Upper lobe of right lung (tissue), 1 donor: ENCODE data around the gene HAL. TPM values are rescaled to one million over a fixed set of nuclear protein-coding genes. Genes with fewer than 3 reads are reported as not detected.
A peak's percentile ranks its signal among the peaks of the same experiment; 100 is the strongest.

Experiments used
- ATAC-seq: fragments of 200-7000 bp; cut with Tn5 transposase; one replicate; pipeline ENCODE4 v1.9.1; 2020; ENCODE audit warnings: mild to moderate bottlenecking, moderate library complexity
- DNase-seq: peaks from one replicate; pipeline ENCODE4 v3.0.0-alpha.2; 2020
- H3K27ac ChIP-seq: fragments of 200-600 bp; one replicate; pipeline ENCODE4 v1.8.0; 2022
- H3K27me3 ChIP-seq: fragments of 200-600 bp; one replicate; pipeline ENCODE4 v1.8.0; 2022; ENCODE audit warnings: mild to moderate bottlenecking
- H3K36me3 ChIP-seq: fragments of 200-600 bp; one replicate; pipeline ENCODE4 v1.8.0; 2022
- H3K4me1 ChIP-seq: fragments of 200-600 bp; one replicate; pipeline ENCODE4 v1.8.0; 2022
- H3K4me3 ChIP-seq: fragments of 200-600 bp; one replicate; pipeline ENCODE4 v1.8.0; 2022; ENCODE audit warnings: mild to moderate bottlenecking
- H3K9me3 ChIP-seq: fragments of 200-600 bp; one replicate; pipeline ENCODE4 v1.8.0; 2022
- intact Hi-C: fragments of 100-400 bp; cut with DNase I; formaldehyde crosslinking; loops from one replicate; pipeline ENCODE4 v1.11.0; 2022
- total RNA-seq: library from RNA; stranded (reverse); fragmentation: NEBNext Ultra II Directional; extraction: Animal tissue kit (Norgen Biotek cat#: 25700); gene quantifications from one replicate; pipeline ENCODE4 v1.2.1, GENCODE V29; 2021
- TF ChIP-seq, protein P1 (sequence below): fragments of 200-600 bp; IDR thresholded peaks from one replicate; pipeline ENCODE4 v1.8.0; 2022; ENCODE audit warnings: antibody characterized with exemption
- donor health status: DM: no; HTN: yes; CAD: no; lungs with severe emphysema.

HAL gene
- total RNA-seq, 1 donor from 2014 or later = 6.2 TPM

DNA sequence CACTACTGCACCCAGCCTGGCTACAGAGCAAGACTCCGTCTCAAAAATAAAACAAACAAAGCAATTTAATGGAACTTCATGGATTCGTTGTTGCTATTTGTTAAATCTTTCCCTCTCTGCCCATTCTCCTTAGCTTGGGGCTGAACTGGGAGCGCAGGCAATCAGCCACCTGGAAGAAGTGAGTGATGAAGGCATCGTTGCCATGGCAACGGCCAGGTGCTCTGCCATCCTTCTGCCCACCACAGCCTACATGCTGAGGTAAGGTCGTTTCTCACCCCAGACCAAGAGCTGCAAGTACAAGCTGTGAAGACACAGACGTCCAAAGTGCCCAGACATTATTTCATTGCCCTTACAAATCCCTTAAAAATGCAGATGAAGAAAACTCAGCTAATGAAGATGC is 33.9 kb downstream of the HAL start:
- H3K27me3 ChIP-seq = no peaks in the 10 kb centered on the region
- intact Hi-C loops = no loop called here
- no peaks in the 10 kb centered on the region for H3K4me1 ChIP-seq
- TF ChIP-seq, protein P1, sequence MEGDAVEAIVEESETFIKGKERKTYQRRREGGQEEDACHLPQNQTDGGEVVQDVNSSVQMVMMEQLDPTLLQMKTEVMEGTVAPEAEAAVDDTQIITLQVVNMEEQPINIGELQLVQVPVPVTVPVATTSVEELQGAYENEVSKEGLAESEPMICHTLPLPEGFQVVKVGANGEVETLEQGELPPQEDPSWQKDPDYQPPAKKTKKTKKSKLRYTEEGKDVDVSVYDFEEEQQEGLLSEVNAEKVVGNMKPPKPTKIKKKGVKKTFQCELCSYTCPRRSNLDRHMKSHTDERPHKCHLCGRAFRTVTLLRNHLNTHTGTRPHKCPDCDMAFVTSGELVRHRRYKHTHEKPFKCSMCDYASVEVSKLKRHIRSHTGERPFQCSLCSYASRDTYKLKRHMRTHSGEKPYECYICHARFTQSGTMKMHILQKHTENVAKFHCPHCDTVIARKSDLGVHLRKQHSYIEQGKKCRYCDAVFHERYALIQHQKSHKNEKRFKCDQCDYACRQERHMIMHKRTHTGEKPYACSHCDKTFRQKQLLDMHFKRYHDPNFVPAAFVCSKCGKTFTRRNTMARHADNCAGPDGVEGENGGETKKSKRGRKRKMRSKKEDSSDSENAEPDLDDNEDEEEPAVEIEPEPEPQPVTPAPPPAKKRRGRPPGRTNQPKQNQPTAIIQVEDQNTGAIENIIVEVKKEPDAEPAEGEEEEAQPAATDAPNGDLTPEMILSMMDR = no peak
- DNase-seq (no peak), ATAC-seq (no peak)
- H3K27ac ChIP-seq = no peak overlapping the region
- no peak overlapping the region for H3K4me3 ChIP-seq
- H3K36me3 ChIP-seq = no peaks in the 10 kb centered on the region
- no peaks in the 10 kb centered on the region for H3K9me3 ChIP-seq

GRCh38 chr12:95960241-95960640 is 35.9 kb downstream of the HAL start:
- ATAC-seq (no peak), DNase-seq (no peak)
- Histone ChIP-seq H3K4me3 (no peak overlapping the region), H3K9me3 (no peaks in the 10 kb centered on the region), H3K4me1 (no peaks in the 10 kb centered on the region), H3K27me3 (no peaks in the 10 kb centered on the region), H3K36me3 (no peaks in the 10 kb centered on the region), H3K27ac (no peak overlapping the region)
- intact Hi-C loops = no loop called here
- TF ChIP-seq, protein P1 = no peak

GRCh38 chr12:95959107-95959506 is 37.0 kb downstream of the HAL start:
- TF ChIP-seq, protein P1 = no peak
- no peaks in the 10 kb centered on the region for H3K9me3 ChIP-seq
- intact Hi-C loops = no loop called here
- no peak overlapping the region for H3K4me3 ChIP-seq
- DNase-seq (no peak), ATAC-seq (peak; percentile 48)
- no peaks in the 10 kb centered on the region for H3K27me3 ChIP-seq
- no peaks in the 10 kb centered on the region for H3K36me3 ChIP-seq
- no peak overlapping the region for H3K27ac ChIP-seq
- no peaks in the 10 kb centered on the region for H3K4me1 ChIP-seq

GRCh38 chr12:95956557-95957145 is 39.5 kb downstream of the HAL start:
- DNase-seq = no peak
- TF ChIP-seq, protein P1 = no peak
- no peaks in the 10 kb centered on the region for H3K36me3 ChIP-seq
- no peak overlapping the region for H3K4me3 ChIP-seq
- intact Hi-C loops = no loop called here
- H3K27me3 ChIP-seq = no peaks in the 10 kb centered on the region
- no peaks in the 10 kb centered on the region for H3K9me3 ChIP-seq
- ATAC-seq = peak; percentile 13
- H3K4me1 ChIP-seq = no peaks in the 10 kb centered on the region
- H3K27ac ChIP-seq = no peak overlapping the region

GRCh38 chr12:95955549-95956159 is 40.5 kb downstream of the HAL start:
- Histone ChIP-seq H3K36me3 (no peaks in the 10 kb centered on the region), H3K4me3 (no peak overlapping the region), H3K27me3 (no peaks in the 10 kb centered on the region), H3K27ac (no peak overlapping the region), H3K9me3 (no peaks in the 10 kb centered on the region), H3K4me1 (no peaks in the 10 kb centered on the region)
- intact Hi-C loops = no loop called here
- TF ChIP-seq, protein P1 = no peak
- ATAC-seq (no peak), DNase-seq (no peak)
